ENCODE results near the gene GALNT14.
A peak's percentile ranks its signal among the peaks of the same experiment; 100 is the strongest.

Gene GALNT14

GRCh38 chr2:31112544-31112943 is 25.7 kb downstream of the GALNT14 start:
- Histone ChIP-seq H3K4me1 (ENCODE audit: control insufficient read depth, insufficient read depth, low read length) (no peaks in the 10 kb centered on the region), H3K9me3 (ENCODE audit: control insufficient read depth, insufficient read depth, low read depth, low read length) (no peaks in the 10 kb centered on the region), H3K4me3 (ENCODE audit: low read depth, low read length) (no peak overlapping the region), H3K36me3 (ENCODE audit: control insufficient read depth in 2 of 2, insufficient read depth in 1 of 2, low read length in 2 of 2) (no peaks in the 10 kb centered on the region), H3K27ac (ENCODE audit: extremely low read depth, low read depth, low read length) (no peak overlapping the region)
- ChIA-PET CTCF (interaction anchor here (0.6 kb wide), 1 partner anchor 228 kb away, joined by 4 read pairs; no protein-coding TSS in a partner anchor), POLR2A (interaction anchor here (0.6 kb wide), 1 partner anchor 10 kb away, joined by 3 read pairs; no protein-coding TSS in a partner anchor)
- TF ChIP-seq KLF17 (tag by site-specific recombination; IDR thresholded peaks at IDR 0.05) (no peak), ZXDB (tag by site-specific recombination; IDR thresholded peaks at IDR 0.05) (no peak), HOXC10 (CRISPR knock-in tag; IDR thresholded peaks at IDR 0.05) (no peak), YY1 (tag by site-specific recombination; IDR thresholded peaks at IDR 0.05) (no peak), ATF2 (tag by site-specific recombination; IDR thresholded peaks at IDR 0.05; ENCODE audit: low read depth) (no peak), ZNF518A (tag by site-specific recombination; conservative IDR thresholded peaks at IDR 0.05; ENCODE audit: low read depth) (no peak), KLF7 (tag by site-specific recombination; IDR thresholded peaks at IDR 0.05; ENCODE audit: borderline replicate concordance) (no peak), SALL2 (tag by site-specific recombination; IDR thresholded peaks at IDR 0.05; ENCODE audit: borderline replicate concordance) (no peak)

- ChIA-PET POLR2A (no interaction called here), CTCF (interaction anchor here (0.8 kb wide), 2 partner anchors 299 to 397 kb away, joined by 3 to 5 read pairs; no protein-coding TSS in a partner anchor)
- no peaks in the 10 kb centered on the region for H3K9me3 ChIP-seq (ENCODE audit: control insufficient read depth, insufficient read depth, low read depth, low read length)
- no peaks in the 10 kb centered on the region for H3K4me1 ChIP-seq (ENCODE audit: control insufficient read depth, insufficient read depth, low read length)
- TF ChIP-seq ZIC2 (tag by site-specific recombination; IDR thresholded peaks at IDR 0.05), result peak; percentile 25; the same call in 1 of the 2 replicates
- peak; percentile 66 for TF ChIP-seq SCRT2 (tag by site-specific recombination; IDR thresholded peaks at IDR 0.05)
- TF ChIP-seq ZNF473 (tag by site-specific recombination; IDR thresholded peaks at IDR 0.05), result no peak
- no peak for TF ChIP-seq YY2 (tag by site-specific recombination; IDR thresholded peaks at IDR 0.05)
- no peak for TF ChIP-seq ATF2 (tag by site-specific recombination; IDR thresholded peaks at IDR 0.05; ENCODE audit: low read depth)
- no peak for TF ChIP-seq ZFP69B (tag by site-specific recombination; IDR thresholded peaks at IDR 0.05)
- no peak for TF ChIP-seq ZNF350 (tag by site-specific recombination; IDR thresholded peaks at IDR 0.05)
- TF ChIP-seq ZNF10 (tag by site-specific recombination; IDR thresholded peaks at IDR 0.05), result no peak
- TF ChIP-seq SCRT1 (tag by site-specific recombination; IDR thresholded peaks at IDR 0.05; ENCODE audit: borderline replicate concordance), result 0 out of 2 replicates have a peak, but pooled peaks have one; percentile 19
- H3K27ac ChIP-seq (ENCODE audit: extremely low read depth, low read depth, low read length), result no peak overlapping the region
- H3K36me3 ChIP-seq (ENCODE audit: control insufficient read depth in 2 of 2, insufficient read depth in 1 of 2, low read length in 2 of 2), result no peaks in the 10 kb centered on the region
- H3K4me3 ChIP-seq (ENCODE audit: low read depth, low read length), result no peak overlapping the region
These were observed 27.2 kb downstream of the GALNT14 start for GRCh38 chr2:31110998-31111397.
